T-helper 2 cell treated with Interferon-gamma antibody and Interleukin-4, amounts not matched to agents 100 ng/mL and 5 ng/mL, for 36 hours (primary cell): ENCODE measurements around the gene ZFAND3. TPM values are rescaled to one million over a fixed set of nuclear protein-coding genes. Genes with fewer than 3 reads are reported as not detected.

Experiments used
- intact Hi-C: fragments of 100-400 bp; cut with micrococcal nuclease; formaldehyde crosslinking; loops from one replicate; pipeline ENCODE4 v1.15.1; 2023
- total RNA-seq: library from RNA; stranded (reverse); gene quantifications from 2 replicates; pipeline ENCODE4 v1.2.3, GENCODE V29; 2022

The ZFAND3 gene
- total RNA-seq, 1 donor from 2014 or later, result 38.3 TPM

DNA sequence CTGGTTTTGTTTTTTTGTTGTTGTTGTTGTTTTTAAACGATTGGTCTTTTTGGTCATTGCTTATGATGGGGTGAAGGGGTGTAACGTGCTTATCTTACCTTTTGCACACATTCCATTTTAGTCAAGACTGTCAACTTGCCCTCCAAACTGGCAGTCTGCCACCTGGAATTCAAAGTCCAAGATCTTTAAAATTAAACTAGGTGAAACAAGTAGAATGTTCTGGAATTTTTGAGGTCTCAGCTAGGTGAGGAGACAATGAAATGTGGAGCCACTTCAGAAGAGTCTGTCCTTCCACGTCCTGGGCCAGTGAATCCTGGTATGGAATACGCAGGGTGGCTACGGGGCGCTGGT lies 344.6 kb downstream of the ZFAND3 start:
- intact Hi-C loops, result no loop called here

DNA sequence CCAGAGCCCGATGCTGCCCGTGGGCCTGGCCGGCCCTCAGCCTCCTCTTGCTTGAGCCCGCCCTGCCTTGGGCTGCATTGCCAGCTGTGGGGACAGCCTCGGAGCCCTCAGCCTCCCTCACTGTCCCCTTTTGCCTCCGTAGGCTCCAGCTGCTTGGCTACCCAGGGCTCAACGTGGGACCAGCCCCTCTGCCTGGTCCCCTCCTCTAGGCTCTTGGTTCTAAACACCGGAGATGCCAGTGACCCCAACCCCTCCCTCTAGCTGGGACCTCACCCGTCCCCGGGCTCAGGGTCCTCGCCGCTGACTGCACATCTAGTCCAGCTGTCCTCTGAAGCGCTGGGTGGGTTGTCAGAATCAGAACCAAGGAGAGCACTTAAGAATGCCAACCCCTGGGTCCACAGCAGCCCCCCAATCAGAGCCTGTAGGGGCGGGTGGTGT lies 345.2 kb downstream of the ZFAND3 start:
- intact Hi-C loops, result no loop called here

DNA sequence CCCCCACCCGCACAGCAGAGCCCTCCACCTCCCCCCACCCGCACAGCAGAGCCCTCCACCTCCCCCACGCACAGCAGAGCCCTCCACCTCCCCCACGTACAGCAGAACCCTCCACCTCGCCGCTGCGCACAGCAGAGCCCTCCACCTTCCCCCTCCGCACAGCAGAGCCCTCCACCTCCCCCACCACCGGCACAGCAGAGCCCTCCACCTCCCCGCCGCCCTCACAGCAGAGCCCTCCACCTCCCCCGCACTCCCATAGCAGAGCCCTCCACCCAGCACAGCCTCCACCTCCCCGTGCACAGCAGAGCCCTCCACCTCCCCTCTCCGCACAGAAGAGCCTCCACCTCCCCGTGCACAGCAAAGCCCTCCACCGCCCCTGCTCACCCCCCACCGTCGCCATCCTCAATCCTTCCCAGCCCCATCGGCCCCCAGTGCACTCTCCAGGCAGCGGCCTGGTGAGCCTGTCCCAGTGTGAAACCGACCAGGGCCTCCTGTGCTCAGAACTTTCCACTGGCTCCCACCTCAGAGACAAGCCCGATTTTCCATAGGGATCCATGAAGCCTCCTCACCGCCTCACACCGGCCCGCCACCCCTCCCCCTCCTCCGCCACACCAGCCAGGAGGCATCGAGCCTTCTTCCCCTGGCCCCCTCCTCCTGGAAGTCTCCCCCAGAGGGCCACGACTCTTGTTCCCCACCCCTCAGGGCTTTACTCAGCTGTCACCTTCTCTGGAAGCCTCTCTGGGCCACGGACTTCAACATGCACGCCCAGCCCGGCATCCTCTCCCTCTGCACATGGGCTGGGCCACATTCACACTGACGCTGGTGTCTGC lies 347.1 kb downstream of the ZFAND3 start:
- intact Hi-C loops, result no loop called here

DNA sequence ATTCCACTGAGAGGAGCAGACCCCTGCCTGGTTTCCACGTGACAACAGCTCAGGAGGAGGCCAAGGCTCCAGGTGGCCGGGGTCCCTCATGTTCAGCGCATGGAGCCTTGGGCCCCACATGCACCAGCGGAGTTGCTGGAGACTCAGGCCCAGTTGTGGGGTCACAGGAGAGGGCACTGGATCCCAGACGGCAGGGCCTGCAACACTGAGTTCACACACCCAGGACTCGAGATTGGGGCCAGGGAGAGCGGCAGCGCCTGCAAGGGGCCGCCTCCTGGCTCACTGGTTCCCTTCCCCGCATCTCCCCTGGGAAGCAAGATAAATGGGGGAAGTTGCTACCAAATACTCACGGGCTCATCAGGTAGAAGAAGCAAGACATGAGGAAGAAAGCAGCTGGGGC lies 348.1 kb downstream of the ZFAND3 start:
- intact Hi-C loops, result no loop called here

DNA sequence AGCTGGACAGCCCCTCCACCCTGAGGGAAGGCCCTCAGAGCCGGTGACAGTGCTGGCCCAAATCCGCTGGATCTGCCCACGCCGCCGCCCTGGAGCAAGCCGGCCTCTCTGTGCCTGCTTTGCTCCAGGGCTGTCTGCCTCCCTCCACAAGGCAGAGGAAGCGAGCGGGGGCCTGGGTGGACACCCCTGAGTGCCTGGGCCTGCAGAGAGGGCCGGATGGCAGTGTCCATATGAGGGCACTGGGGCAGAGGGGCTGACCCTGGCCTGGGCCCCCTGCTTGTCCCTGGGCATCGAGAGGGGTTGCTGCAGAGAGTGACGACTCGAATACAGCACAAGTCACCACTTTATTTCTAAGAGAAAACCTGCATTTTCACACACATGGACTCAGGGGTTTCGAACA lies 348.6 kb downstream of the ZFAND3 start:
- intact Hi-C loops, result no loop called here

DNA sequence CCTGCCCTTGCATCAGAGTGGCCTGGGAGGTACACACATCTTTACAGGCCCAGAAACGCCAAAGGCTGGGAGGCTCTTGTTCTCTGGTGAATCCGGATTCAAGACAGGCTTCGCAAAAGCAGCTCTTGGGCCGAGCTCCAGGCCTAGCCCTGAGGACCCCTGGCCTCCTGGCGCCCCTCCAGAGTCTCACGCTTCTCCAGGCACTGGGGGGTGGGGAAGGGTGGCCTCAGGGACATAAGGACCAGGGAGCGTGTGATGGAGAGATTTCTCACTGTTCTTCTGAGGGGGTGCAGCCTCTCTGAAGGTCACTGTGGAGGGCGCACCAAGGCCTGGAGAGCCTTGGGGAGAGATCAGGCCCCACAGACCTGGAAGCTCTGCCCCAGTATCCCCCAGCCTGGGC lies 349.2 kb downstream of the ZFAND3 start:
- intact Hi-C loops, result no loop called here

DNA sequence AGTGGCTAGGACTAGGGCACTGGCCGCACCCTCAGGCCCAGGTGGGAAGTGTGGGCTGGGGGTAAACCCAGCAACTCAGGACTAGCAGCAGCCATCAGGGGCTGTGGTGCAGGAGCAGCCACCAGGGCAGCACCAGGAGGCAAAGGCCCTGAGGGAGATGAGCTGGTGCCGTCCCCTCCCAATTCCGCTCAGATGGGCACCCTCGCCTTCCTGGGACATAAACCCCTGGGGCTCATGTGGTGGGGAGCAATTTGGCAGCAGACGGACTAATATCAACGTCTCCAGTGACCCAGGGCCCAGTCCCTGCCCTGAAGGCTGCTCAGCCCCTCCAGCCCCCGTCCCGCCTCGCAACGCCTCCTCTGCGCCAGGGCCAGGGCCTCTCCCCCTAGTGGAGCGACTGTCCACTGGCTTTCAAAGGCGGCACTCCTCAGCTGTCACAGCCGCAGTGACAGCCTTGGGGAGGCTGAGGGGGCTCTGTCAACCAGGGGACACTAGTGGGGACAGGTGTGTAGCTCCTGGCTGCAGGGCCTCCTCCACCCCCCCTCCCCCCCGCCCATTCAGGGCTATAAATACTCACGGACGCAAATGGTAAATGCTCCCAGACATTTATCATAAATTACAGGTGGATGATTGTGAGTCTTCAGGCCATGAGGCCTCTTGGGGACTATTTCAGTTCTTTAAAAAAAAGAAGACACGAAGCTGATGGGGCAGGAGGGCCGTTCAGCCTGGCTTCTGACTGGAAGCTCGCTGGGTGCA lies 349.9 kb downstream of the ZFAND3 start:
- intact Hi-C loops, result no loop called here

DNA sequence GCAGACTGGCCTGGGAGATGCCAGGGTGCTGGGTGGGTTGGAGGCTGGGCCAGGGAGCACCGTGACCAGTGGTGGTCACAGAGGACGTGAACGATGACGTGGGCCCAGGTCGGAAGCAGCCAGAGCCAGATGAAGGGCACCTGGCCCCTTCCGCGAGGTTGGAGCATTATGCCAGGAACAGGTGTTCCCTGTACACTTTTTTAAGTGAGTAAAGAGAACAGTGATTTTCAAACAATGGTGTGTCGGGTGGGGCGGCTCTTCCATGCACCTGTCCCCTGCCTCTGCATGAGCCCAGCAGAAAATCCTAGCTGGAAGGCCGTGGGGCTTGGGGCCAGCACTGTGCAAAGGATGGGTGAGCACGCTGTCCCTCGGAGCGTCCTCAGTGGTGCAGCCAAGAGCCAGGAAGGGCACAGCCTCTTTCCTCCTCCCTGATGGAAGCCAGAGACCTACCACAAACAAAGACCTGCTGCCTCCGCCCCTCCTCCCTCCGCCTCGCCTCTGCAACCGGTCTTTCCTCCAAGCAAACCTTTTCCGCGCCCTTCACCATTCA lies 350.5 kb downstream of the ZFAND3 start:
- intact Hi-C loops, result no loop called here

DNA sequence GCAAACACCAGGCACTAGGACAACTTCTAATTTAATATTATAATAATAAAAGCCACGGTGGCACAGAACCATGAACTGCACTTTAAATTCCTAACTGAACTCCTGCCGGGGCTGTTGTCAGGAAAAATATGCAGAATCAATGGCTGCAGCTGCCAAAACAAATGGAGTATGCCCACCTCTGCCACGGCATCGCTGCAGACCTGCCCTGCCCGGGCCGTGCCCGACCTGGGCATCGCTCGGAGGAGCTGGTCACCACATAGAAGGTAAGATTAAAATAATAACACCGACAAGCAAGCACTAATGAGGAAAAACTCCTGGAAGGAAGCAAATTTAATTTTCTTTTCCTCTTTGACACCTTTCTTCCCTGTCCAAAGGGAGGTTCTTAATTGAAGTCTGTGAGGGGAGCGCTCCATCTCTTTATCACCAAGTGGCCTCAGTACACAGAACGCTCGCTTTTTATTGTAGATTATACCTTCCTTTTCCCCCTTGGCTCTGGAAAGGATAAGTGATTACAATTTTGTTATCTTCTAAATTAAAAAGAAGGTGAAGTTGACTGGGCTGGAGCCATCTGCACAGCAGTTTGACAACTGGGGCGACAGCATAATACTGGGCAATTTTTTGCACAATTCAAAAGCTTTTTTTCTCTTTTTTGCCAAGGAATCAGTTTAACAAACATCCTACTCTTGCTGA lies 351.3 kb downstream of the ZFAND3 start:
- intact Hi-C loops, result no loop called here

DNA sequence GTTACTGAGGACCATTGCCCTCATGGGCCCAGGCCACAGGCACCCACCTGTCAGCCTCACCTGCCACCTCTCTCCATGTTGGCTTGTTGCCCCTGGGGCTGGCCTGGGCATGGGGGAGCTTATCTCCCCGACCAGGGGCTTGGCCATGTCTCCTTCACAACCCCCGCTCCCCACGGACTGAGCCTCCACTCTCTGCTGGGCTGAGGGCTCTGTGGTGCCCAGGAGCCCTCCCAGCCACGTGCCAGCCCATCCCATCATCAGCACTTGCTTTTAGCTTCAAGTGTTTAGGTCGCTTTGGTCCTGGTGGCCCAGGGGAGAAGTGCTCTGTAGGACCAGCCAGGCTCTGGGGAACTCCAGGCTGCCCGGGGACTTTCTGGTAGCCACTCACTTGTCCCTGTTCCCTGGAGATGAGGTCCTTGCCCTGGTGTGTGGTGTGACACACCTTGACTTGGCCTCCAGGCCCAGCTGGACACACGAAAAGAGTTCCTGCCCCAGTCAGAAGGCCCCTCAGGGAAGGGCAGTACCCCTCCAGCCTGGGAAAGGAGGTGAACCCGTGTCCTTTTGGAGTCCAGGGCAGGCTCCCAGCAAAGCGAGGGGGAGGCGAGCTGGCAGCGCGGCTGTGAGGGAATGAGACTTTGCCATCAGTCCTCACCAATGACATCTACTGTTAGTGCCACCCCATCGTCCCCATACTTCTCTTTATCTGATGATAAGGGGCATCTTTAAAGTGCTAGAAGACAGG lies 352.6 kb downstream of the ZFAND3 start:
- intact Hi-C loops, result no loop called here

DNA sequence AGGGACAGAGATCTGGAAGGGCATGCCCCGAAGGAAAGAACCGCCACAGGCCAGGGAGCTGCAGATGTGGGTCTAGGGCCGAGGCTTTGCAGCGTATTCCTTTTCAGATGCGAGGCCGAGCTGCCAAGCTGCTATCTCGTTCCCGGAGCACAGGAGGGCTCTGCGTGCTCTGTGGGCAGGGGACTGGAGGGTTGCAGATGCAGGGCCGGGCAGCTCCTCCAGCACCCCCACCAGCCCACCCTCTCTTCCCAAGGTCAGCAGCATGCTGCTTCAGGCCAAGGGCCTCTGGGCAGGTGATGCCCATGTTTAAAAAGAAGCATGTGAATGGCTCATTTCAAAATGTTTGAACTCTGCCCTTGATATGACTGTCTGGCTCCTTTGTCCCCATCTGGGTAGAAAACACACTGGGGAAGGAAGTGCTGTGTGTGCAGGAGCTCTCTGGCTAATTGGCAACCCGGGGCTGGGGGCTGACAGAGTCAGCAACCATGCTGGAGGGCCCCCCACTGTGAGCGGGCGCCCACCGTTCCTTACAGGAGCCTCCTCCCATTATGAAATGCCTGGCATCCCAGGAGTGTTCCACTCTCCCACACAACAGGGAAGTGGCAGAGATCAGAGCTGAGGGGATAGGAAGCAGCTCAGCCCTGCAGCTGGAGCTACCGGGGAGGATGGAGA lies 353.3 kb downstream of the ZFAND3 start:
- intact Hi-C loops, result no loop called here

DNA sequence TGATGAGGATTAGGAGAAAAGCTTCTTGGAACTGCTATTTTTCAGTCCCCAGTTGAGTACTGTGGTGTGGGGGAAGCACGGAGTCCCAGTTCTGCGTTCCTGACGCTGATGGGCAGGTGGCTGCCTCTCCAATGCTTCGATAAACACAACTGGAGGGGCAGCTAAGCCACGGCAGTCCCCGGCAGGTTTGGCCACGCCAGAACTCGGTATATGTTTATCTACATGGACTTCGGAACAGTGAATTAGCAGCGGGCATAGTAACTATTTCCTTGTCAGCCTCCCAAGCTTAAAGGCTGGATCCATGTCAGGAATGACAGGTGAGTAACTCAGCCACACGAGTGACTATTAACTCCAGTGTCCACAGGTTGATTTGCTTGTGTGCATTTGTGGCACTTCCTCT lies 354.4 kb downstream of the ZFAND3 start:
- intact Hi-C loops, result no loop called here

DNA sequence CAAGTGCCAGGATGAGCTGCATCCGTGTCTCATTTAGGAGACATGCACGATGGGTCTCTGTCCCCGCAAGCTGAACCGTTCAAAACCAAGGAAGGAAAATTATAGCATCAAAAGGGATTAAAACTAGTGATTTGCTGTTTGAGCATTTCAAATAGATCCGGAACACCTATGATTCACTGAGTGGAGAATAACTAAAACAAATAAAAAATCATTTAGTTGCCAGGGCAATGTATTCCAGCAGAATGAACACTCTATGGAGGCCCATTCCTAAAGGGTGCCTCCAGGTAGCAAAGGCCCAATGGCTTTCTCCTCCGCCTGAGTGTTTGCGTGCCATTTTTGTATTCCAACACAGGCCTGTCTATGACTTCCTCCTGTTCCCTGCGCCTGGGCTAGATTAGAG lies 354.8 kb downstream of the ZFAND3 start:
- intact Hi-C loops, result no loop called here

DNA sequence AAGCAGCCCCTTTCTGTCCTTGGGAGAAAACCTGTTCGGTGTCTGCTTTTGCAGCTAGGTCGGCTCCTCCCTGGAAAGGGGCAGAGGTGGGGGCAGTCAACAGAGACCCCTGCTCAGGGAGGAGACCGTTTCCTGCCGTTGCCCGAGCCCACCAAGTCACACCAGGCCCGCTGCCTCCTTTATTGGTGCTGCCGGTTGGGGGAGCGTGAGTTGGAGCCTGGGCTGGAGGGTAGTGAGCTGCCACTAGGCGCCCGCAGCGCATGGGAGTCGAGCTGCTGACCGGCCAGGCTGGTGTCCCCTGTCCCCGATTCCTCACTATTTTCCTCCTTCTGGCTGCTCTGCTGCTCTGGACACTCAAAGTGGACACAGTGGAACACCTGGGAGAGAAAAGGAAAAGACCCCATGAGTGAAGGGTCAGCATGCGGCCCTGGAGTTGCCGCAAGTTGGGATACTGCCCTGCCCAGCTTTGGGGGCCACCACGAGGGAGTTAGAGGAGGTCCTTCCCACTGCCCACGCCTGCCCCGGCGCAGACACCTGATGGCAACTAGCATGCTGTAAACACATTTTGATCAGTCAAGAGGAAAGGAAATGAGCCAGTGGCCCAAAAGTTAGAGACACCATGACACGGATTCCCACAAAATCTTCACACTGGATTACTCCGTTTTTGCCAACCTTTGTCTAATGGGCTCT lies 355.4 kb downstream of the ZFAND3 start:
- intact Hi-C loops, result no loop called here

DNA sequence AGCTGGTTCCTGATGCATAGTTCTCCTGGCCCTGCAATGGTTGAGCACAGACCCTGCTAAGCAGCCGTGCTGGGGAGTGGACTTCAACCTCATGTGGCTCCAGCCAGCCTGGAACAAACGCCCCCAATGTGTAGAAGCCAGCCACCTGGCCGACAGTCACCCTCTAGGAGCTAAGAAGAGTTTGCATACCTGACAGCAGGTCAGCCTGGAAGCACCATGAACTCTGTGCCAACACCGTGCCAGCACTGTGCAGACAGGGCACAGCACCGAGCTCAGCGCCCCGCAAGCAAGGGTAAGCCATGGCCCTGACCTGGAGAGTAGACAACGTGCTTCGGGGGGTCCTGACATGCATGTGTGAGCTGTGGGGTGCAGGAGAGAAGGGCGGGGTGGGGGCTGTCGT lies 356.3 kb downstream of the ZFAND3 start:
- intact Hi-C loops, result no loop called here

DNA sequence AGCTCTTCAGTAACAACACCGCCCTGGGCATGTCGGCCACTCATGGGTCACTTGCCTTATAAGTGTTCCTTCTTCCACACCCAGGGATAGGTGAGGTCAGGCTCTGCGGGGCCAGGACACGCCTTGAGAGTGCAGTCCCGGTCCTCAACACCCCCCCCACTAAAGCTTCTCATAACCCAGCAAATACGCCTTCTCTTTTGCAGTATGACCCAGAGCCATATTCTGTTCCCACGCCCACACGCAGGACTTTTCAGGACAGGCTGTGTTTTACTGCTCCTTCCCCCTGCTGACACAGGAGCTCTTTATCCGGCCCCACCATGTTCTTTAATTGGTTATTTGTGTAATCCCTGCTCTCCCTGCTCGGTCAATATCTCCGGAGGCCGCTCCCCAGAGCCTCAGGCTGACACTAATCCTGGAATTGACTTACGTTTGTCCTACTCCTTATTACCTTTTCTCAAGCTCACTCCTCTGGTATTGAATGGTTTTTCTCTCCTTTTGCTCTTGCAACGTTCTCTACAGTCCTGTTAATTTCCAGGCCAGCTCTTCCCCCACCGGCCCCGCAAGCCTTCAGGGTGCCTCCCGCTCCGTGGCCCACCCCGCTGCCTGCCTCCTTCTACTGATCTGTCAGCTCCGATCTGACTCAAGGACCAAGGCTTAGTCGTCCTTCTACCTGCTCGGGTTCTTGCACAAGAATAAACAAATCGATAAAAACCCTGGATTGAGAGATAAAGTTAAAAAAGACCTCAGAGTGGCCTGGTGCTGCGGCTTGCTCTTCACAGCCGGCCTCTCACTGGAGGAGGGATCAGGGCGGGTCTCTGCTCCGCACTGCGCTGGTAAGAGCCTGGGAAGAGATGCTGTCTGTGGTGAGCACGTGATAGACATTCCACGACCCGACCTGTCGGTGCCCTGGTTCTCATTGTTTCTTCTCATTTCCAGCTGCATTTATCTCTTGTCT lies 357.5 kb downstream of the ZFAND3 start:
- intact Hi-C loops, result no loop called here

DNA sequence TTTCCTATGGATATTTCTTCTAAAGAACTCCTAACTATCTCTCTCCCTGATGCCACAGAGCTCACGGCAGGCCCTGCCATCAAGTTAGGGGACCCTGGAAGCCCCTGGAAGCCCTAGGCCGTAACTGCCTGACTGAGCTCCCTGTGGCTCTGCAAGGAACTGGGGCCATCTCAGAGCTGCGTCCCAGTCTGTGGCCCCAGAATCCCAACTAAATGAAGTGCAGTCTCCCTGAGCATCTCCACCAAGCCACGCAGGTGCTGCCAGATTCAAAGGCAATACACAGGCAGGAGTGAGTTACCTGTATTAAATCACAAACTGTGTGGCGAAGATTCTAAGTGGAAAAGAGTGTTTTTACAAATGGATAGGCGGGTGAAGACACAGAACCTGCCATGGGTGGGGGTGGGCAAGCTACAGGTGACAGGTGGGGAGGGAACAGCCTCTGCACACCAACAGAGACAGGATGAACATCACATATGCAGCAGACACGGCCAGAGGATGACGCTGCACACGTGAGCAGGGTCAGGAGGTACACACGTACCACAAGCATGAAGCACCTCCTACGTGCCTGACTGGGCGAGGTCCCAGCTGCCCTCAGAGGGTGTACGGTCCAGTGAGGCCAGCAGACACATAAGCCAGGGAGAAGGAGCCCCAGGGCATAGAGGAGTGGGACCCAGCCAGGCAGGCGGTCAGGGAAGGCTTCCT lies 358.5 kb downstream of the ZFAND3 start:
- intact Hi-C loops, result no loop called here

DNA sequence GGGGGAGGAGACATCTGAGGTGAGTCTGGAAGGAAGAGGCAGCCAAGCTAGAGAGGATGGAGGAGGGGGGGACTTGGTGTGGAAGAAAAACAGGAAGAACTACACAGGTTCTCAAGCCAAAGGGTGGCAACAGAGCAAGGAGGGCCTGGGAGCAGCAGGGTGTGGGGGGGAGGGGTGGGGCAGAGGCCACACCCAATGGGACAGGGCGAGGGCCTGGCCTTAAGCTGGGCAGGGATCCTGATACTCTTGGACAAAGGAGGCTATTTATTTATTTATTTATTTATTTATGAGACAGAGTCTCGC lies 359.0 kb downstream of the ZFAND3 start:
- intact Hi-C loops, result no loop called here

DNA sequence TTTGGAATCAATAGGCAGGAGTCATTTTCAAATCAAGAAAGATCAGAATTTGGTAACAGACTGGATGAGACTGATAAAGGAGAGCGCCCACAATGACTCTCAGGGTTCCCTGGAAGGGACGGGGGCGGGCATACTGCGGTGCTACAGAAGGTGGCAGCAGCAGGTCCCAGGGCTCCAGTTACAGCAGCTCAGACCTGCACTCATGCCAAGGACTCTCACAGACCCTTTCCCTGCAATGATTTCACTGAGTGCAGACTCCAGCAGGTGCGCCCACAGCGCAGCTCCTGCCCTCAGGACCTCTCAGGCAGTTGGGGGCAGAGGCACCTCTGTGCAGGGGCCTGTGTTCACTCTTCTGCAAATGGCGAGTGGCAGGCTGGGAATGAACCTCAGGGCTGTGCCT lies 359.8 kb downstream of the ZFAND3 start:
- intact Hi-C loops, result no loop called here
